ENCODE measurements around the gene USP36.
A peak's percentile ranks its signal among the peaks of the same experiment; 100 is the strongest.

USP36 gene

DNA sequence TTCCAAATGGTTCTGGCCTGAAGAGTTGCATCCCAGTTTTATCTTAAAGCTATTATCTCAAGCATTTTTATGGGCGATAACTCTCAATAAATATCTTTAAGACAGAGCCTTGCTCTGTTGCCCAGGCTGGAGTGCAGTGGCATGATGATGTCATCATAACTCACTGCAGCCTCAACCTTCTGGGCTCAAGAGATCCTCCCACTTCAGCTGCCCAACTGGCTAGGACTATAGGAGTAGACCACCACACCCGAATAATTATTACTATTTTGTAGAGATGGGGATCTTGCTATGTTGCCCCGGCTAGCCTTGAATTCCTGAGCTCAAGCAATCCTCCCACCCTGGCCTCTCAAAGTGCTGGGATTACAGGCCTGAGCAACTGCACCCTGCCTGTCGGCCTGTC is 32.5 kb downstream of the USP36 start:
- DNase-seq: no peak

DNA sequence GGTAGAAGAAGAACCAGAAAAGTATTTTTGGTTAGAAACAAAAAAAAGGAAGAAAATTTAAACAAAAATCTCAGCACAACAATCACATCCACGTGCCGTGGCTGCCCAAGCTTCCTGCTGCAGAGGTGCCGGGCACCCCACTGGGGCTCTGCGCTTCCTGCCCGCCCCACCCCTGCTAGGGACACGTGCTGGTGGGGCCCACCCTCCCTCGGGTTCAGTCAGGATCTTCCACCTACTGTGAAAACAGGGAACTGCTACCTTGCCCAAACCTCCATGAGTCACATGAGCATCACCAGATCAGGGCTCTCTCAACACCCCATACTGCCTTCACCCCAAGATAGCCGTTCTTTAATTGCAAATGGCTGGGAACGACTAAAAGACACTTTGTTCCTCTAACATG is 34.2 kb downstream of the USP36 start:
- DNase-seq: no peak

DNA sequence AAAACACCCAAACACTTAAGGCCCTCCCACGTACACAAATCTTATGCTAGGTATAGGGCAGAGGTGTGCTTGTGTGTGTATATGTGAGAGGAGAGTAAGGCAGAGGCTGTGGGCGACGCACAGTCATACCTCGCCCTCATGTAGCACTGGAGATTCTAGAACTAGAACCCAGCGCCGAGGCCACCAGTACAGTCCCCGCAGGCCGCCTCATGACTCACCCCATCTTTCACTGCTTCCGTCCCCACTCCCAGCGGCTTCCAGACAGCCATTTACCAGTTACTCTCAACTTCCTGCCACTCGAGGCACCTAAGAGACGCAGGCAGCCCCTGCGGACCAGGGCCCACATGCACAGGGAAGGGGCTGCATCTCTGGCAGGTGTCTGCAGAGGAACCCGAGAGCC is 35.3 kb downstream of the USP36 start:
- no peak for DNase-seq

DNA sequence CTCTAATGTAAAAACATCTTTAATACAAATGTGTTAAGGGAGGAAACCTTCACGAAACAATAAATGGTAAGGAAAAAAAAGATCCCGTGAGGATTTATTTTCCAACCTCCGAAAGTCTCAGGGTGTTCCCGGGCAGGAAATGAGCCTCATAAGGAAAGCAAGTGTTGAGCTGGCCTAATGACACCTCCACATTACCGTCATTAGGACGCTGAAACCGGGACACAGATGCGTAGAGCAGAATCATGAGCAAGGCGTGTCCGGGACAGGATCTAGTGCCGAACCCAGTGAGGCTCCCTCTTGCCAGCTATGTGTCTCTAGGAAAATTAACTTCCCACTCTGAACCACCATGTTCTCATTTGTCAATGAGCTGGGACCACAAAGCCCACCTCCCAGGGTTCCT is 35.8 kb downstream of the USP36 start:
- no peak for DNase-seq

DNA sequence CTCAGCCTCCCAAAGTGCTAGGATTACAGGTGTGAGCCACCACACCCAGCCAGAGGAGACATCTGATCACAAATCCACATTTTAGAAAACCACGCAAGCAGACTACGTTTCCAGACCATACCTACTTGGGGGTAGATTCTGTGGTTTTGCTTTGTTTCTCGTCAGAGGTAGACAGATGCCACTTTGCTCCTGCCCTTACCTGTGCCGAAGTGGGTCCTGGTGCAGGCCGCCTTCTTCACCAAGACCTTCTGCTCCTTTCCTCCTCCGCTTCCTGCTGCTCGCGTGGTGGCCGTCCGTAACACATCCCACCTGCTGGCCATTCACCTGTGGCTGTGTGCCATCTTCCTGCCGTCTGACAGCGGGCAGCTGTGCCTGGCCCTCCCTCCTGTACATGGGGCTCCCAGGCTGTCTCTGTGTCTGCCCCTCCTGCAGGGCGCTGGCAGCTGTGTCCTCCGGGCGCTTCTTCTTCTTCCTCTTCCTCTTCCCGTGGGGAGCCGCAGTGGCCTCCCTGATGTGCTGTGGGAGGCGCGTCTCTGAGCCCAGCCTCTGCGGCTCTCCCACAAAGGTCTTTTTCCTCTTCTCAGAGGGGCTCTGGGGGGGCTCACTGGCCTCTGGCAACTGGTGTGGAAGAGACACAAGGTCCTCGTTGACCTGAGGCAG is 37.3 kb downstream of the USP36 start:
- no peak for DNase-seq

DNA sequence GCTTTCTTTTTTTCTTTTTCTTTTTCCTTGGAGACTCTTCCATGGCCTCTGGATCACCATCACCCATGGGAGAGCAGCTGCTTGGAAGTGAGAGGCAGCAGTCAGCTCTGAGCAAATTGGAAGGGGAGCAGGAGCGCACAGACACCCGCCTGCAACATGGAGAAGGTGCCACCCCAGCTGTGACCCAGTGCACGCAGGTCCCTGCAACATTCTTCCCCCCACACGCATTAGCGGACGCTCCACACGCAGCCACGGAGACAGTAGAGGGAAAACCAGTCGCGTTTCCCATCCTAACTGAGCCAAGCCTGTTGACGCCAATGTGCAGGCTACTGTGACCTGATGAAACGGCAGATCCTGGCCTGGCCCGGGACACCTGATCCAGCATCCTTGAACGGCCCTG is 38.2 kb downstream of the USP36 start:
- DNase-seq: no peak

DNA sequence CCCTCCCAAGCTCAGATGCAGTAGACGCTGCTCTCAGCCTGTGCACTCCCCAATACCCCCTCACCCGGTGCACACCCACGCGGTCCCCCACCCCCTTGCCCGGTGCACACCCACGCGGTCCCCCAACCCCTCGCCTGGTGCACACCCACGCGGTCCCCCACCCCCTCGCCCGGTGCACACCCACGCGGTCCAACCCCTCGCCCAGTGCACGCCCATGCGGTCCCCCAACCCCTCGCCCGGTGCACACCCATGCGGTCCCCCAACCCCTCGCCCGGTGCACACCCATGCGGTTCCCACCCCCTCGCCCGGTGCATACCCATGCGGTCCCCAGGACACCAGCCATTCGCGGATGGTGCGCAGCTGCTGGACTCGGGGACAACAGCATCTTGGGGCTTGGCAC is 38.6 kb downstream of the USP36 start:
- DNase-seq: no peak

DNA sequence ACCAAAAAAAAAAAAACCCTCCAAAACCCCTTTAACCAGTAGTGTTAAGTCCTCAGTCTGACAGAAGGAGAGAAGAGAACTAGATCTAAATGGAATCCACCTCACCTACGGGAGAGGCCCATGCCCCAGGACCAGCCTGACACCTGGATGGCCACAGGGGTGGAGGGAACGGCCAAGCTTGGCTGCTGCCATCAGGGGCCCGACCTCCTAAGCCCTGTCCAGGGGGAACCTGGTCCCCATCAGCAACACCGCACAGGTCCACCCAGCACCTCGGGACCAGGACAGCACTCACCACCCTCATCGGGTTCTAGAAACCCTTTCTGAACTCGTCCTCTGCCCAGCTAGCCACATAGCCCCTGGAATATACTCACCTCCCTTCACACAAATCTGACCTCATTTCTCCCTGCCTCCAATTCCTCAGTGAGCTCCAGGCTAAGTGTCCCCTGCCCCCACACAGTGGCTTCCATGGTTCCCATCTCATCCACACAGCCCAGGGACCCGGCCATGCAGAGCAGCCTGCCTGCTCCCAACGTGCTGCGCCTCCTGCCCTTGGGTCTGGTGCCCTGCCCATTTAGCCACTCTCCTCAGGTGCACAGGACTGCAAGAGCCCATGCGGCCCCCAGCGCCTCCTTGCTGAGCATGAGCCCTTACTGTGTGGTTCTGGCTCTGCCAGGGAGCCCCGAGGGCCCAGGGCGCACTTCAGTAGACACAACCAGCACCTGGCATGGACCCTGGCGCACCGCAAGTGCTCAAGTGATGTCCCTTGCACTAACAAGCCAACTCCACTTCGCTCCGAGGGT is 40.3 kb downstream of the USP36 start:
- DNase-seq: no peak

DNA sequence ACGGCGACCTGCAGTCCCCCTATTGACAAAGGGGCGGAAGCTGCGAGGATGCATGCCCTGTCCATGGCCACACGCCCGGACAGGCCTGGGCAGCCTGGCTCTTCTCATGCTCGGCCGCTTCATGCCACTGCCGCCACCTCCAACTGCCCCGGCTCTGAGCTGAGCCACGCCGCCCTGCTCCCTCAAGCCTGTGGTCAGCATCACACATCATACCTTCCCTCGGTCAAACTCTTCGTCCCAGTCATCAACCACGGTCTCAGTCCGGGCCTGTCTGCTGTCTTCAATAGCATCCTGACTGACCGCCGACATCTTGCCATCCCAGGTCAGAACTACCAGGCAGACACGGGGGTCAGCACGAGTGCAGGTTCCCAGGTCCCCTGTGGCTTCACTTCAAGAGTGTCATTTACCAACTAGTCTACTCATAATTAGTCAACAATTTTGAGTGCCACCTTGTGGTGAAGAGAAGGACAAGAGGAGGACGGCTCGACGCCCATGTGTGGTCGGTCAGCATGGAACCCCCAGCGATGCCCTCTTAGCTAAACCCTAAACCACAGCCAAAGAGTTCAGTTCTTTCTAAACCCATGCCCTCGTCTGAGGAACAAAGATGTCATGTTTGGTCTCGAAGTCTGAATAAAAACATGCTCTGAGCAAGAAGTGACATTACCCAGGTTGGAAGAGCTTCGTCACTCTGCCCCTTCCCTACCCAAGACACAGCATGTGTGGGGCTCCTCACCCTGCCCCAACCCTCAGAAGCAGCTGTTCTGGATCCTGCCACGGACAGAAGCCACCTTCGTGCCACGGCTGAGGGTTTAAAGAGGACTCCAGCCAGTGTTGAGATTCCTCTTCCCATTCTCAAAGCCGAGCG is 41.7 kb downstream of the USP36 start:
- DNase-seq: no peak

DNA sequence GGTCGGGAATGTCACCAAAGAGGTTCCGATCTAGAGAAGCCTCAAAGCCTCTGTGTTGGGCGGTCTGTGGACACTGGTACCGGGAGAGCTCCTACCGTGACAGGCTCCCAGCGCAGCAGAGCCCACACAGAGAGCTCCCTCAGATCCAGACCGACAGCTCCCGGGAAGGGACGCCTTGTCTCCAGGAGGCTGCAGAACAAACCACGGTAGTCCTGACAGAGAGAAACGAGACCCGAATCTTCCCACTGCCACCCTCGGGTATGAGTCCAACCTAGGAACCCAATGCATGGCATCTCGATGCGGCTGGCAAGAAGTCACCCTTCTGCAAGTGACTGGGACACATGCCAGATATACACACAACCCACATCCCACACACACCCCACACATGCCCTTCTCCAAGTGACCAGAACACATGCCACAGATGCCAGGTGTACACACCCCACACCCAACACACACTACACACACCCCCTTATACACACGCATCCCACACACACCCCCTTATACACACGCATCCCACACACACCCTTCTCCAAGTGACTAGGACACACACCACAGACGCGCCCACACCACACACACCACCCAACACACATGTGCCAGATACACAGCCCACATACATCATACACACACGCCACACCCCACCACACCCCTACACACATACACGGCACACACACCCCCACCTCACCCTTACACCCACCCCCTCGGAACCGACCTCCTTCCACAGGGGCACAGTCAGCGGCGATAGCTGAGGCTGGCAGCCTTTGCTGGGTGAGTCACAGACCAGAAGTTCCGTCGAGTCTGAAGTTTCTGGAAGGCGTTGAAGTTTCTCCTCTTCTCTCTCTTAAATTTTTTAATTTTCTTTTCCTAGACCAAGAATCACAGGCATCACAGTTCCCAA is 42.7 kb downstream of the USP36 start:
- DNase-seq: no peak

DNA sequence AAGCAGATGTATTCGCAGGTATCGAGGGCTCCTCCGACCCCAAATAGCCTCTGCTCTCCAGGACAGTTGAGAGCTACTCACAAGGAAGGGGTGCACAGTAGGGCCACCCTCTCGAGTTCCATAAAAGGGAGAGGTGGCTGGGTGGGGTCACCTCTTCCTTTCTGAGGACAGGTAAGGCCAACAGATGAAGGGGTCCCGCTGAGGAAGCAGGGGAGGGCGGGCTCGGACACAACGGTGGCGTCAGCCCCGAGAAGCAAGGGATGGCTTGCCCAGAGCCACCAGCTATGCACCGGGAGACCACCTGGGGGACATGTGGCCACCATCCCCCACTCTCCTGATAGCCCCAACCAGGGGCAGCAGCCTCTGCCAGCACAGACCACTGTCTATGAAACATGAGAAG is 43.4 kb downstream of the USP36 start:
- DNase-seq: no peak

DNA sequence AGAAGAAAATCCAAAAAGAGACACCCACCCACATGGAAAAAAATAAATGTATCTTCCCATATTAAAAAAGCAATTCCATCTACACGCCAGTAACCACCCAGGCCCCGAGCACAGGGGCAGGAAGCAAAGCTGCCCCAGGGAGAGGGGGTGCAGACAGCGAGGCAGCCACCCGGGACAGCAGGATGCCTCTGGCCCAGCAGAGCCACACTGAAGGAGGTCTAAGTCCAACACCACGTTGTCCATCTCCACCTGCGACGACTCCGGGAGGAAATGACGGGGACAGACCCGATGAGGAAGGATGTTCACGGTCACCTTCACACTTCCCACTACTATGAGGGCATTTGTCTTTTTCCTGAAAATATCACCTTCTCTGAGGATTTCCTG is 44.1 kb downstream of the USP36 start:
- DNase-seq: no peak

DNA sequence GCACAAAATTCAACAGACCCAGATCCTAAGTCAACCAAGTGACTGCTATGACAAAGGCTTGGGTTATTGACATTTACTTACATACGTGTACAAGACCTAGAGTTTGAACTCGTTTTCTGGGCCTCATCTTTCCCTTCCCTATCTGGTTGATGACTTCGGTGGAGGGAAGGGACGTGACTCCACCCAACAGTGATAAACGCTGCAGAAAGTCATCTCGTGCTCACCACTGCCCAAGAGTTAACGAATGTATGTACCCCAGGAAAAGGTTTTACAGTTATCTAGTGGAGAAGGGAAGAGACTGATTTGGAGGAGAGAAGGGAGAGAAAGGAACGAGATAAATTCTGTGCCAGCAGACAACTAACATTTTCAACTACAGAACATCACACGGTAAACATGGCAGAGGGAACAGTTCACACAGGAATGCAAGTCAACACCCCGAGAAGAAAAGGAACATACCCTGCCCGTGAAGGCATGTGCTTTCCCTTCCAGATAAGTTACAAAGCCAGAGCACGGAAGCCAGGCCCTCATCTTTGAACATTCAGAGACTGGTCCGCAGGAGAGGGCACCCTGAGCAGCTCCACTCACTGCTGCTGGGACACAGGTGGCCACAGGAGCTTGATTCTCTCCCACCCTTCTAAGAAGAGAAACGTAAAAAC is 44.6 kb downstream of the USP36 start:
- no peak for DNase-seq

DNA sequence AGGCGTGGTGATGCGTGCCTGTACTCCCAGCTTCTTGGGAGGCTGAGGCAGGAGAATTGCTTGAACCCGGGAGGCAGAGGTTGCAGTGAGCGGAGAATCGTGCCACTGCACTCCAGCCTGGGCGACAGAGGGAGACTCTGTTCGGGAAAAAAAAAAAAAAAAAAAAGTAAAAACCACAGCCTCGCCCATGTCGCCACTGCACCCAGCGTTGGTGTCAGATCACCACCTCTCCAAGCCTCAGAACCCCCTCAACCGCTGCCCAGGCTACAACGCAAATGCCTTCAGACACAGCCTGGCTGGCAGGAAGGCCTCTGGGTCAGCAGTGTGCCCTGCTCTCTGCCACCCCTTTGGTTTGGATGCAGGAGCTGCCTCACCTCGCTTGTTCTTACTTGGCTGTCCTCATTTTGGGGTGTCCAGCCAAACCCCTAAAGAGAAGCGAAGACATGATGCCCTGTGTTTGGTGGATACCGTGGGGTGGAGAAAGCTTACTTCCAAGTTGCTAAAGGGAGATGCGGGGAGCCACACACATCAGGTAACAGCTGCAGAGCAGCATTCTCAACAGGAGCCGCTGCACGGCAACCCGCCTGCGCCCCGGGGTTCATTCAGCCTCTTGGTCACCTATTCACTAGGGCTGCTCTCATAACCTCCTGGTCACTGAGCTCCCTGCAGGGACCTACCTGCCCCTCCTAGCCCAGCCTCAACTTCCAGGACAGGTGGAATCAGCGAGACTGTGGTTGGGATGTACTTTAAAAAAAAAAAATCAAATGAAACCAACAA is 45.6 kb downstream of the USP36 start:
- no peak for DNase-seq

DNA sequence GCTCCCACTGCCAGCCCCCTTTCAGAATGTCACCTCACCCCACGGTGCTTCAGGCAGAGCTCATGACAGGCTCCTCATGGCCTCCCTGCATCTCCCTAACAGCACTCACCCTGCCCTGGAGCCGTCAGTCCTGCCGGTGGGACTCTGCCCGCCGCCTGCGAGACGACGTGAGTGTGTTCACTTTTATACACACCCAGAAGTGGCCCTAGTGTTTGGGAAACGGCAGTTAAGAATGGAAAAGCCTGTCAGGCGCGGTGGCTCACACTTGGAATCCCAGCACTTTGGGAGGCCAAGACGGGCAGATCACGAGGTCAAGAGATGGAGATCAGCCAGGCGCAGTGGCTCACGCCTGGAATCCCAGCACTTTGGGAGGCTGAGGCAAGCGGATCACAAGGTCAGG is 46.2 kb downstream of the USP36 start:
- no peak for DNase-seq

DNA sequence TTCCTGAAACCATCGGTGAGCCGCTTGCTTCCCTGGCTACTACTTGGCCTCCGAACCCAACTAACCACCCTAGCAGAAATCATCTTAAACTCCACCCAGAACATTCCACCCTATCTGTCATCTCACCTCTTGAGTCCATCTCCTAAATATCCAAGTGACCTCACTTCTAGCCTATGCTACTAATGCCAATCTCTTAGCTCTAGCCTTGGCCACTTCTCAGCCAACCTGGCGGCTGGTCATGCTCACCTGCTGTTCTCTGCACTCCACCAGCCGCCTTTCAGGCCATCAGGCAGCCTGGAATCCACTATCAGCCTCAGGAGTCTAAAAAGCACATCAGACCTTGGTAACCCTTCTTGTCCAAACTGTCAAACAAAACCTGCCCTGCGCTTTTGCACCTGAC is 46.6 kb downstream of the USP36 start:
- DNase-seq: no peak

DNA sequence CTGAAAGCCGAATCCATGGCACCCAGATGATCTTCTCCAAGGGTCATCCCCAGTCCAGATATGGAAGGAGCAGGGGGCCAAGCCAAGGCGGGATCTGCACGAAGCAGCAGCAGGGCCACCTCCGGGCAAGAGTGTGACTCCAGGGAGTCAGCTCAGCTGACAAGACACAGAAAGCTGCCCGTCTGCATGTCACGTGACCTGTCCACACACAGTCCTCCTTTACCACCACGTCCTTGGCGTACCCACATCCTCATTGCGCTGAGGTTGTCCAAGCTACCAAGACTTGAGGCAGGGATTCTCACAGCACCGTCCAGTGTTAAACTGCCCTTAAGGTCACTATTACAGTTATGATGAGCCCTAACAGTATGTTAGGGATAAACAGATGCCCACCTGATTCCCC is 47.2 kb downstream of the USP36 start:
- DNase-seq: no peak

DNA sequence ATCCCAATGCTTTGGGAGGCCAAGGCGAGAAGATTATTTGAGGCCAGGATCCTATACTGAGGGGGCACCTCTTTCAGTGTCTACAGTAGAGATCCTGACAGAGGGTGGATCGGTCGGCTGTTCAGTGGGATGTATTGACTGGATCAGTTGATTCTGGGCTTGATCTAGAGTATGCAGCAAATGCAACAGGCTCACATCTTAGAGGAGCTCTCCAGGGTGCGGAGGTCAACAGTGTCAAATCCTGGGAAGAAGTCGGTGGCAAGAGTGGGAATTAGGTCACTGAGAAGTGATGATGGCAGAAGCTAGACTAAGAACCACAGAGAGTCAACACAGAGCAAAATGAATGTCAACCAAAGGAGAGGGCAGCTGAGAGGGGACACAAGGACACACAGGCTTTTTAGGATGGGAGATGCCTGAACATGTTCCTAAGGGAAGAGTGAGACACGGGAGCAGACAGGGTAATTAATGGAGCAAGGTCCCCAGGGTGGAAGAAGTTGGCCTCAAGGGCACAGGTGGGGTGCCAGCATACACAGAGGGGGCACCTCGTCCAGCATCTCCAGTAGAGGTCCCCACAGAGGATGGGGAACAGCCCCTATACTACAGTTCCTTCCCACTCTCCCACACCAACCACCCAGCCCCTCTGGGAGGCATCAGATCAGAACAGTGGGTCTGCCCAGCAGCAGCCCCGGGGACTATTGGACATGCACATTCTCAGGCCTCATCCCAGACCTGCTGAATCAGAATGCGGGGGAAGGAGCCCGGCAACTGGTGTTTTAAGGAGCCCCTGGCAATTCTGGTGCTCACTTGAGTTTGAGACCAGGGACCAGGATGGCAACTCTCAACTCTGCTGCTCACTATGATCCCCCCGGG is 48.5 kb downstream of the USP36 start:
- no peak for DNase-seq

DNA sequence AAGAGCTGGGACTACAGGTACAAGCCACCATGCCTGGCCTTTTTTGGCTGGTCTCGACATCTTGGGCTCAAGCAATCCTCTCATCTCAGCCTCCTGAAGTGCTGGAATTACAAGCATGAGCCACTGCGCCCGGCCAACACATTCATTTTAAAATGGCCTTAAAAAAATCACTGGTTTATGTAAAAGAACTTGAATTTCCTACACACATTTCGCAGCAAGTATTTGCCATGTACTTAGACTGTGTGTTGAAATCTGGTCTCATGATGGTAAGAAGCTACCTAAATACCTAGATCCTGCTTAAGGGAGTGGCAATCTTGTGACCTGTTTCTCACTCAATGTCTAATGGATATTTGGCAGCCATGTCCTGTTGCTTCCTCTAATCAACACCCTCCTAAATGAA is 50.1 kb downstream of the USP36 start:
- DNase-seq: no peak

DNA sequence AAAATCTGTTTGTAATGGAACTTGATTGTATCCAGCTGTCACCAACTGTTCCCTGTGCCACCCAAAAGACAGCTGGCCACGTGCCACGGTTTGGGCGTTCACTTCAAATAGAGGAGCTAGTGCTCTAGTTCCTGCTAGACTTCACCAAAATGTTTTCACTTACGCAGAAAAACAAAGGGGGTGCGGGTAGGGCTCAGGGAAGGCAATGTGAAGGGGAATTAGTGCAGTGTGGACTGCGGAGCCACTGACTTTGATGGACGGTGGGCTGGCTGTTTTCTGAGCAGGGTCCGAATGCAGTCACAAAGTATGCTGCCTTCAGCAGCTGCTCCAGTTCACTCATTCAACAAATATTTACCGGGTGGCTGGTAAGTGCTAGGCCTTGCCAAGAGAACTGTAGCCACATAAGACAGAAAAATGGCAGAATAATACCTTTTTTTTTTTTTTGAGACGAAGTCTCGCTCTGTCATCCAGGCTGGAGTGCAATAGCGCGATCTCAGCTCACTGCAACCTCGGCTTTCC is 50.9 kb downstream of the USP36 start:
- peak; percentile 47 for DNase-seq
